ENCODE results near the gene C16orf74.

- TF ChIP-seq POLR2A (IDR thresholded peaks at IDR 0.05) = no peak
- TF ChIP-seq, protein P1, sequence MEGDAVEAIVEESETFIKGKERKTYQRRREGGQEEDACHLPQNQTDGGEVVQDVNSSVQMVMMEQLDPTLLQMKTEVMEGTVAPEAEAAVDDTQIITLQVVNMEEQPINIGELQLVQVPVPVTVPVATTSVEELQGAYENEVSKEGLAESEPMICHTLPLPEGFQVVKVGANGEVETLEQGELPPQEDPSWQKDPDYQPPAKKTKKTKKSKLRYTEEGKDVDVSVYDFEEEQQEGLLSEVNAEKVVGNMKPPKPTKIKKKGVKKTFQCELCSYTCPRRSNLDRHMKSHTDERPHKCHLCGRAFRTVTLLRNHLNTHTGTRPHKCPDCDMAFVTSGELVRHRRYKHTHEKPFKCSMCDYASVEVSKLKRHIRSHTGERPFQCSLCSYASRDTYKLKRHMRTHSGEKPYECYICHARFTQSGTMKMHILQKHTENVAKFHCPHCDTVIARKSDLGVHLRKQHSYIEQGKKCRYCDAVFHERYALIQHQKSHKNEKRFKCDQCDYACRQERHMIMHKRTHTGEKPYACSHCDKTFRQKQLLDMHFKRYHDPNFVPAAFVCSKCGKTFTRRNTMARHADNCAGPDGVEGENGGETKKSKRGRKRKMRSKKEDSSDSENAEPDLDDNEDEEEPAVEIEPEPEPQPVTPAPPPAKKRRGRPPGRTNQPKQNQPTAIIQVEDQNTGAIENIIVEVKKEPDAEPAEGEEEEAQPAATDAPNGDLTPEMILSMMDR (IDR thresholded peaks at IDR 0.05) = no peak
Measured at GRCh38 chr16:85762970-85763369, 12.1 kb upstream of the C16orf74 start.
